HTR-8/SVneo (cell line): ENCODE data around the gene RNF217.
"Not testable (repeated sequence)": the region's sequence is repeated elsewhere in the genome, so short reads cannot be mapped to it uniquely, and the experiment has no call there.

Experiments used
- DNase-seq: peaks from one replicate; pipeline ENCODE4 v3.0.0; 2011; ENCODE audit warnings: low spot score, mixed read lengths; ENCODE audit not compliant: insufficient read length
- FAIRE-seq: peaks from 2 replicates; lab custom pipeline; 2011; peaks lifted over from hg19 to GRCh38; lab: Jason Lieb, UNC

The RNF217 gene

GRCh38 chr6:125116170-125116569, 153.9 kb downstream of the RNF217 start:
- DNase-seq (no peak), FAIRE-seq (no peak)

- DNase-seq, result no peak
- no peak for FAIRE-seq
These were observed 154.5 kb downstream of the RNF217 start for GRCh38 chr6:125116710-125117109.

- DNase-seq, result no peak
- FAIRE-seq, result no peak
These were observed 155.6 kb downstream of the RNF217 start for GRCh38 chr6:125117818-125118217.

GRCh38 chr6:125120054-125120590, 157.9 kb downstream of the RNF217 start:
- FAIRE-seq (no peak), DNase-seq (no peak)

- DNase-seq (no peak), FAIRE-seq (no peak)
These were observed 159.7 kb downstream of the RNF217 start for GRCh38 chr6:125121894-125122293.

GRCh38 chr6:125123051-125123450, 160.8 kb downstream of the RNF217 start:
- FAIRE-seq (no peak), DNase-seq (no peak)

GRCh38 chr6:125123468-125124048, 161.3 kb downstream of the RNF217 start:
- FAIRE-seq (no peak), DNase-seq (no peak)

- FAIRE-seq (no peak), DNase-seq (no peak)
These were observed 161.9 kb downstream of the RNF217 start for GRCh38 chr6:125124049-125124669.

GRCh38 chr6:125125856-125126255, 163.6 kb downstream of the RNF217 start:
- not testable (repeated sequence) for DNase-seq, FAIRE-seq

GRCh38 chr6:125129354-125129753, 167.1 kb downstream of the RNF217 start:
- DNase-seq (no peak), FAIRE-seq (no peak)

- FAIRE-seq (no peak), DNase-seq (no peak)
These were observed 169.8 kb downstream of the RNF217 start for GRCh38 chr6:125132058-125132457.

- FAIRE-seq, result no peak
- no peak for DNase-seq
These were observed 174.1 kb downstream of the RNF217 start for GRCh38 chr6:125136378-125136777.

- DNase-seq (no peak), FAIRE-seq (no peak)
These were observed 175.8 kb downstream of the RNF217 start for GRCh38 chr6:125138083-125138482.

- FAIRE-seq, result no peak
- DNase-seq, result no peak
These were observed 178.6 kb downstream of the RNF217 start for GRCh38 chr6:125140808-125141207.
